Measurements from ENCODE around the gene SLC16A8. TPM values are rescaled to one million over a fixed set of nuclear protein-coding genes. Genes with fewer than 3 reads are reported as not detected.
"Not testable (repeated sequence)": the region's sequence is repeated elsewhere in the genome, so short reads cannot be mapped to it uniquely, and the experiment has no call there.

Gene SLC16A8
- total RNA-seq, 1 donor from 2014 or later: 0.08 TPM

GRCh38 chr22:38080850-38081635 is 2.9 kb downstream of the SLC16A8 start:
- Histone ChIP-seq H3K36me3 (ENCODE audit: control insufficient read depth, insufficient read depth, low read length) (no peaks in the 10 kb centered on the region), H3K27me3 (ENCODE audit: control insufficient read depth, insufficient read depth, low read length) (peaks cover 37% of the 10 kb centered on the region), H3K4me3 (ENCODE audit: low read depth, low read length) (peak overlapping the region; percentile 24)
- DNase-seq (ENCODE audit: low read depth): no peak
- TF ChIP-seq CTCF (IDR thresholded peaks at IDR 0.05; ENCODE audit: insufficient read depth, low read length, poor library complexity, severe bottlenecking): no peak

- H3K4me3 ChIP-seq (ENCODE audit: low read depth, low read length): no peak overlapping the region
- no peak for DNase-seq (ENCODE audit: low read depth)
- TF ChIP-seq CTCF (IDR thresholded peaks at IDR 0.05; ENCODE audit: insufficient read depth, low read length, poor library complexity, severe bottlenecking): no peak
- peaks cover 37% of the 10 kb centered on the region for H3K27me3 ChIP-seq (ENCODE audit: control insufficient read depth, insufficient read depth, low read length)
- no peaks in the 10 kb centered on the region for H3K36me3 ChIP-seq (ENCODE audit: control insufficient read depth, insufficient read depth, low read length)
Observed at GRCh38 chr22:38080474-38080849, 3.5 kb downstream of the SLC16A8 start.

- TF ChIP-seq CTCF (IDR thresholded peaks at IDR 0.05; ENCODE audit: insufficient read depth, low read length, poor library complexity, severe bottlenecking): no peak
- no peak overlapping the region for H3K4me3 ChIP-seq (ENCODE audit: low read depth, low read length)
Observed at GRCh38 chr22:38079804-38080203, 4.2 kb downstream of the SLC16A8 start.

DNA sequence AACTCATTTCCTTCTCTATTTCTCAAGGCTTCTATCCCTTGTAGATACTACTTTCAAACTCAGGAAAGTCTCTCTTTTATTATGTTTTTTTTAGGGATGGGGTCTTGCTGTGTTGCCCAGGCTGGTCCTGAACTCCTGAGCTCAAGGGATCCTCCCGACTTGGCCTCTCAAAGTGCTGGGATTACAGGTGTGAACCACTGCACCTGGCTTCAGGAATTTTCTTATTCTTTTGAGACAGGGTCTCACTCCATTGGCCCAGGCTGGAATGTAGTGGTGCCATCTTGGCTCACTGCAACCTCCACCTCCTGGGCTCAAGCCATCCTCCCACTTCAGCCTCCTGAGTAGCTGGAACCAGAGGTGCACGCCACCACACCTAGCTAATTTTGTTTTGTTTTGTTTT is 4.8 kb downstream of the SLC16A8 start:
- DNase-seq (ENCODE audit: low read depth); H3K4me3 ChIP-seq (ENCODE audit: low read depth, low read length); H3K36me3 ChIP-seq (ENCODE audit: control insufficient read depth, insufficient read depth, low read length): not testable (repeated sequence)
- peaks cover 37% of the 10 kb centered on the region for H3K27me3 ChIP-seq (ENCODE audit: control insufficient read depth, insufficient read depth, low read length)

More at GRCh38 chr22:38079804-38080203, 4.2 kb downstream of the SLC16A8 start:
- Histone ChIP-seq H3K36me3 (ENCODE audit: control insufficient read depth, insufficient read depth, low read length) (no peaks in the 10 kb centered on the region), H3K27me3 (ENCODE audit: control insufficient read depth, insufficient read depth, low read length) (peaks cover 37% of the 10 kb centered on the region)
- DNase-seq (ENCODE audit: low read depth): no peak

- H3K4me3 ChIP-seq (ENCODE audit: low read depth, low read length): no peak overlapping the region
- peaks cover 1% of the 10 kb centered on the region for H3K36me3 ChIP-seq (ENCODE audit: control insufficient read depth, insufficient read depth, low read length)
- H3K27me3 ChIP-seq (ENCODE audit: control insufficient read depth, insufficient read depth, low read length): peaks cover 29% of the 10 kb centered on the region
- no peak for TF ChIP-seq CTCF (IDR thresholded peaks at IDR 0.05; ENCODE audit: insufficient read depth, low read length, poor library complexity, severe bottlenecking)
- DNase-seq (ENCODE audit: low read depth): no peak
Observed at GRCh38 chr22:38078046-38078840, 5.7 kb downstream of the SLC16A8 start.

- Histone ChIP-seq H3K4me3 (ENCODE audit: low read depth, low read length) (no peak overlapping the region), H3K27me3 (ENCODE audit: control insufficient read depth, insufficient read depth, low read length) (peaks cover 23% of the 10 kb centered on the region), H3K36me3 (ENCODE audit: control insufficient read depth, insufficient read depth, low read length) (peaks cover 2% of the 10 kb centered on the region)
- TF ChIP-seq CTCF (IDR thresholded peaks at IDR 0.05; ENCODE audit: insufficient read depth, low read length, poor library complexity, severe bottlenecking): no peak
- no peak for DNase-seq (ENCODE audit: low read depth)
Observed at GRCh38 chr22:38077595-38077994, 6.4 kb downstream of the SLC16A8 start.
